B cell (primary cell): ENCODE measurements around the gene TRIM31. TPM values are rescaled to one million over a fixed set of nuclear protein-coding genes. Genes with fewer than 3 reads are reported as not detected.

Experiments used
- ATAC-seq: fragments of 200-7000 bp; cut with Tn5 transposase; one replicate; pipeline ENCODE4 v1.10.0; 2021; ENCODE audit warnings: low read depth, mild to moderate bottlenecking, moderate number of reproducible peaks, moderate library complexity
- CTCF ChIA-PET: fragments of 350-600 bp; sonication (Branson Sonifier 250); formaldehyde crosslinking; loops from one replicate; lab custom pipeline; 2021; ENCODE audit warnings: antibody characterized with exemption, inconsistent platforms; lab: Charles Lee
- POLR2A ChIA-PET: fragments of 350-600 bp; sonication (Branson Sonifier 250); formaldehyde crosslinking; loops from one replicate; lab custom pipeline; 2021; ENCODE audit warnings: antibody characterized with exemption; lab: Charles Lee
- DNase-seq: peaks from one replicate; pipeline ENCODE4 v3.0.0; 2013
- H2AFZ ChIP-seq: 2 replicates; pipeline ENCODE4 v1.6.1; 2012; ENCODE audit warnings: mild to moderate bottlenecking, low read depth, low read length; ENCODE audit not compliant: insufficient read depth, poor library complexity, severe bottlenecking
- H3K27ac ChIP-seq, 2 donors: 1 replicate in 1 of 2; 2 replicates in 1 of 2; pipeline ENCODE4 v1.5.1; 2012 to 2013; ENCODE audit warnings: low read length in 2 of 2, mild to moderate bottlenecking in 2 of 2, moderate library complexity in 1 of 2
- H3K27me3 ChIP-seq, 4 experiments: fragments of 200-600 bp in 1 of 4; sonication (generic) in 1 of 4; replicated peaks in 1 of 4; 1 replicate in 2 of 4; 2 replicates in 2 of 4; pipeline versions ENCODE4 v1.6.1 to v1.7.0; 2013 to 2016; ENCODE audit warnings: low read length in 3 of 4, mild to moderate bottlenecking in 2 of 4, mixed read lengths in 1 of 4, moderate library complexity in 1 of 4; ENCODE audit not compliant: insufficient read depth in 4 of 4, control insufficient read depth in 3 of 4; ENCODE audit errors: control extremely low read depth in 1 of 4
- H3K36me3 ChIP-seq, 2 experiments: replicated peaks in 1 of 2; 1 replicate in 1 of 2; 2 replicates in 1 of 2; pipeline versions ENCODE4 v1.6.1 to v1.7.1; 2013; ENCODE audit warnings: low read length in 1 of 2; ENCODE audit not compliant: insufficient read depth in 2 of 2, control insufficient read depth in 1 of 2; ENCODE audit errors: control extremely low read depth in 1 of 2, extremely low read depth in 1 of 2
- H3K4me1 ChIP-seq, 2 donors: fragments of 200-600 bp in 1 of 2; sonication (generic) in 1 of 2; 1 replicate in 1 of 2; 2 replicates in 1 of 2; pipeline versions ENCODE4 v1.5.1 to v1.6.1; 2013 to 2017; ENCODE audit warnings: low read length in 2 of 2; ENCODE audit not compliant: control insufficient read depth in 2 of 2, insufficient read depth in 2 of 2
- H3K4me2 ChIP-seq: replicated peaks from 2 replicates; pipeline ENCODE3; 2012; ENCODE audit warnings: mild to moderate bottlenecking, low read depth, low read length; ENCODE audit not compliant: poor library complexity, severe bottlenecking
- H3K4me3 ChIP-seq, 5 experiments: fragments of 200-600 bp in 1 of 5; sonication (generic) in 1 of 5; 1 replicate in 3 of 5; 2 replicates in 2 of 5; pipeline versions ENCODE4 v1.5.1 to v1.7.0; 2011 to 2016; ENCODE audit warnings: low read length in 4 of 5, mild to moderate bottlenecking in 4 of 5, low read depth in 2 of 5, control low read depth in 1 of 5, moderate library complexity in 1 of 5; ENCODE audit not compliant: insufficient read depth in 1 of 5; ENCODE audit errors: control extremely low read depth in 1 of 5, extremely low read depth in 1 of 5
- H3K79me2 ChIP-seq: fragments of 200-600 bp; sonication (generic); one replicate; pipeline ENCODE4 v1.6.0; 2016; ENCODE audit warnings: low read length; ENCODE audit not compliant: control insufficient read depth, insufficient read depth
- H3K9ac ChIP-seq: fragments of 200-600 bp; sonication (generic); 2 replicates; pipeline ENCODE4 v1.6.1; 2017; ENCODE audit warnings: mild to moderate bottlenecking, low read length, moderate library complexity
- H3K9me3 ChIP-seq, 3 donors: one replicate each; pipeline versions ENCODE4 v1.6.1 to v1.7.1; 2013; ENCODE audit warnings: low read length in 2 of 3; ENCODE audit not compliant: control insufficient read depth in 2 of 3, insufficient read depth in 1 of 3; ENCODE audit errors: control extremely low read depth in 1 of 3
- H4K20me1 ChIP-seq: 2 replicates; pipeline ENCODE4 v1.6.0; 2012; ENCODE audit warnings: mild to moderate bottlenecking, low read length; ENCODE audit not compliant: insufficient read depth, control insufficient read depth, poor library complexity, severe bottlenecking
- H3K27ac Mint-ChIP-seq: one replicate; pipeline ENCODE4 v1.8.0; 2021; ENCODE audit warnings: mixed read lengths
- H3K27me3 Mint-ChIP-seq: one replicate; pipeline ENCODE4 v1.8.0; 2021; ENCODE audit warnings: mixed read lengths
- H3K4me1 Mint-ChIP-seq: one replicate; pipeline ENCODE4 v1.8.0; 2021; ENCODE audit warnings: mixed read lengths
- H3K4me3 Mint-ChIP-seq: one replicate; pipeline ENCODE4 v1.8.0; 2021; ENCODE audit warnings: mixed read lengths
- H3K9me3 Mint-ChIP-seq: one replicate; pipeline ENCODE4 v1.8.0; 2022; ENCODE audit warnings: mixed read lengths; ENCODE audit not compliant: insufficient read depth
- EZH2 ChIP-seq: IDR thresholded peaks from 2 replicates; pipeline ENCODE4 v1.6.1; 2012; ENCODE audit warnings: borderline replicate concordance, low read depth, mild to moderate bottlenecking, moderate library complexity, low read length; ENCODE audit not compliant: insufficient read depth, poor library complexity, severe bottlenecking
- WGBS: methylation state at CpG from one replicate; pipeline ENCODE4 v1.1.5; 2013; ENCODE audit warnings: missing lambda C conversion rate; ENCODE audit not compliant: insufficient coverage; 5-methylcytosine and 5-hydroxymethylcytosine counted together
- intact Hi-C: fragments of 100-400 bp; cut with micrococcal nuclease; formaldehyde crosslinking; loops from one replicate; pipeline ENCODE4 v1.10.0; 2022
- polyA plus RNA-seq: library from polyadenylated mRNA; depleted of rRNA; stranded (reverse); fragments of >200 nt; gene quantifications from 2 replicates; pipeline ENCODE4 v1.2.3, GENCODE V29; 2012
- total RNA-seq, 2 donors: library from RNA; stranded (reverse); fragments of 120-200 nt in 1 of 2; gene quantifications; 1 replicate in 1 of 2; 2 replicates in 1 of 2; pipeline versions ENCODE4 v1.2.3 to v1.2.4, GENCODE V29; 2013 to 2022
- TF ChIP-seq, protein P1 (sequence below): fragments of 200-600 bp; IDR thresholded peaks from one replicate; pipeline ENCODE4 v1.8.0; 2022; ENCODE audit warnings: antibody characterized with exemption, mild to moderate bottlenecking

The TRIM31 gene
- total and polyA plus RNA-seq, 2 donors (not counting 1 experiment from before 2014, with no cell fraction given), result not detected

DNA sequence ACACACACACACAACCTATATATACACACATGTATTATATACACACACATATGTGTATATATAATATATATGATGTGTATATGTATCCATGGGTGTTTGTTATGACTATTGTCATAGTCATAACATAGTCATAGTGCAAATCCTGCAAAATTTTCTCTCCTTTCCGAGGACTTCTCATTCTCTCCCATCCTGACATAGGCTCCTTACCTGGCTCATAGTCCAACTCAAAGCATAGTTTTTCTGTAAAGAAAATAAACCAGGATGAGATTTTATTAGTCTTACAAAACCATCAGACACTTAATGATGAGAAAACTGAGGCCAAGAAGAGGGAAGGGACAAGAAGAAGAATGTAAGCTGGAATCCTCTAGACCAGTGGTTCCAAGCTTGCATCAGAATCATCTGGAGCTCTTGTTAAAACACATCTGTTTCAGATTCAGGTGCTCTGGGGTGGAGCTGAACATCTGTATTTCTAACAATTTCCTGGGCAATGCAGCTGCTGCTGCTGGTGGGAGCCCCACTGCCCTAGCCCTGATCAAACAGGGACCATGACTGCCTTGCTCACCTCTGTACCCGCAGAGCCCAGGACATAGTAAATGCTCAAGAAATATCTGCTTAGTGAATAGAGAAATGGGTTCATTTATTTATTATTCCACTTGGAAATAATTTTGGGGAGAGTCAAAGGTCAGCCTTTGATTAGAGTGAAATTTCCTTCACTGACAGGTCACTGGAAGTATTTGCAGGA, 42.8 kb upstream of the TRIM31 start:
- Mint-ChIP-seq H3K4me3 (no peak overlapping the region), H3K27me3 (peaks cover 47% of the 10 kb centered on the region), H3K4me1 (no peaks in the 10 kb centered on the region), H3K27ac (no peak overlapping the region), H3K9me3 (no peaks in the 10 kb centered on the region)
- TF ChIP-seq EZH2, result no peak
- TF ChIP-seq, protein P1, sequence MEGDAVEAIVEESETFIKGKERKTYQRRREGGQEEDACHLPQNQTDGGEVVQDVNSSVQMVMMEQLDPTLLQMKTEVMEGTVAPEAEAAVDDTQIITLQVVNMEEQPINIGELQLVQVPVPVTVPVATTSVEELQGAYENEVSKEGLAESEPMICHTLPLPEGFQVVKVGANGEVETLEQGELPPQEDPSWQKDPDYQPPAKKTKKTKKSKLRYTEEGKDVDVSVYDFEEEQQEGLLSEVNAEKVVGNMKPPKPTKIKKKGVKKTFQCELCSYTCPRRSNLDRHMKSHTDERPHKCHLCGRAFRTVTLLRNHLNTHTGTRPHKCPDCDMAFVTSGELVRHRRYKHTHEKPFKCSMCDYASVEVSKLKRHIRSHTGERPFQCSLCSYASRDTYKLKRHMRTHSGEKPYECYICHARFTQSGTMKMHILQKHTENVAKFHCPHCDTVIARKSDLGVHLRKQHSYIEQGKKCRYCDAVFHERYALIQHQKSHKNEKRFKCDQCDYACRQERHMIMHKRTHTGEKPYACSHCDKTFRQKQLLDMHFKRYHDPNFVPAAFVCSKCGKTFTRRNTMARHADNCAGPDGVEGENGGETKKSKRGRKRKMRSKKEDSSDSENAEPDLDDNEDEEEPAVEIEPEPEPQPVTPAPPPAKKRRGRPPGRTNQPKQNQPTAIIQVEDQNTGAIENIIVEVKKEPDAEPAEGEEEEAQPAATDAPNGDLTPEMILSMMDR, result no peak
- Histone ChIP-seq H3K36me3 (no peaks in the 10 kb centered on the region), H3K79me2 (no peaks in the 10 kb centered on the region), H3K27me3 (peaks cover 0 to 26% (median 10%) of the 10 kb centered on the region in 4 experiments), H3K4me1 (no peaks in the 10 kb centered on the region), H2AFZ (no peak overlapping the region), H3K9me3 (no peaks in the 10 kb centered on the region), H3K4me2 (no peak overlapping the region), H3K27ac (no peak overlapping the region), H3K9ac (no peak overlapping the region), H3K4me3 (no peak overlapping the region), H4K20me1 (no peaks in the 10 kb centered on the region)
- intact Hi-C loops, result no loop called here
- WGBS, result no CpG with 5 or more reads among the region's 2 CpGs
- POLR2A ChIA-PET, result no interaction called here
- DNase-seq, result no peak
- CTCF ChIA-PET, result no interaction called here
- no peak for ATAC-seq

- H3K27me3 Mint-ChIP-seq, result peaks cover 48% of the 10 kb centered on the region
- no peak overlapping the region for H3K4me3 Mint-ChIP-seq
- Histone ChIP-seq H3K79me2 (no peaks in the 10 kb centered on the region), H3K9me3 (no peaks in the 10 kb centered on the region), H3K4me3 (no peak overlapping the region), H2AFZ (no peak overlapping the region), H4K20me1 (no peaks in the 10 kb centered on the region), H3K27me3 (peaks cover 0 to 26% (median 12%) of the 10 kb centered on the region in 4 experiments), H3K9ac (no peak overlapping the region), H3K4me2 (no peak overlapping the region), H3K36me3 (no peaks in the 10 kb centered on the region), H3K27ac (no peak overlapping the region), H3K4me1 (no peaks in the 10 kb centered on the region)
- no peak for TF ChIP-seq EZH2
- TF ChIP-seq, protein P1, result no peak
- H3K4me1 Mint-ChIP-seq, result no peaks in the 10 kb centered on the region
- intact Hi-C loops, result no loop called here
- ATAC-seq (no peak), DNase-seq (no peak)
- CTCF ChIA-PET, result no interaction called here
- POLR2A ChIA-PET, result no interaction called here
- no peaks in the 10 kb centered on the region for H3K9me3 Mint-ChIP-seq
- 96% methylated on average over 5 of the region's 12 CpGs for WGBS
- H3K27ac Mint-ChIP-seq, result no peak overlapping the region
Observed at GRCh38 chr6:30154709-30155519, 42.0 kb upstream of the TRIM31 start.
